Measurements from ENCODE around the gene HELZ2.

HELZ2 gene

DNA sequence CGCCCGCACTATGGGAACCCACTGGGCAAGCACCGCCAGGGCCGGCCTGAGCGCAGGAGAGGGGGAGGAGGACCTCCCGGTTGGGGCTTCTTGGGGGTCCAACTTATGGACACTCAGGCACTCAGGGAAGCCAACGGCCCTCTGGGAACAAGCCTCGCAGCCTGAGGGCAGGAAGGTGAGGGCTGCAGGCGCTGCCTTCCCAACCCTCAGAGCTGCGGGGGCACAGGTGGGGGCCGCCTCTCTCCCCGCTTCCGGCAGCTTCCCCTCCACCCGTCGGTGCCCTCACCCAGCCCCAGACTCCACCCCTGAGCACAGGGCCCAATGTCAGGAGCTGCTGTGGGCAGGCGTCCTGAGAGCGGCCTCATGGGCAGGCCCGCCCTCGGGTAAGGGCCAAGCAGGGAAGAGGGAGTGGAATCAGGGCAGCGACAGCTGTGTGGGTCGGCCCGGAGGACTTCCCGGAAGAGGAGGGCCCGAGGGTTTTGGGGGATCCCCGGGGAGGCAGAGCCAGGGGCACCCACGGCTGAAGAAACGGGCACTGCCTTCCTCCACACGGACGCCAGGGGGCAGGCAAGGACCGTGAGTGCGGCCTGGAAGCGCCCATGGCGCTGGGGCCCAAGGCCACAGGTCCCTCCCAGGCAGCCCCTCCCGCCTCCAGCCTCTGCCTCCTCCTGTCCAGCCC lies 36.4 kb downstream of the HELZ2 start (continued):
- TF ChIP-seq ZNF777 (tag by site-specific recombination; IDR thresholded peaks at IDR 0.05; ENCODE audit: borderline replicate concordance) (peak; percentile 39; the same call in 1 of the 2 replicates), ZNF366 (tag by site-specific recombination; conservative IDR thresholded peaks at IDR 0.05) (no peak), ZNF488 (tag by site-specific recombination; IDR thresholded peaks at IDR 0.05) (no peak), MYNN (tag by site-specific recombination; IDR thresholded peaks at IDR 0.05; ENCODE audit: borderline replicate concordance) (no peak), ZNF24 (tag by site-specific recombination; IDR thresholded peaks at IDR 0.05) (peak; percentile 20; the same call in 1 of the 2 replicates), HOXC10 (CRISPR knock-in tag; IDR thresholded peaks at IDR 0.05) (no peak), CTCF (tag by site-specific recombination; IDR thresholded peaks at IDR 0.05) (peak; percentile 99), ZNF148 (tag by site-specific recombination; IDR thresholded peaks at IDR 0.05; ENCODE audit: borderline replicate concordance) (no peak), ZNF354C (tag by site-specific recombination; IDR thresholded peaks at IDR 0.05; ENCODE audit: borderline replicate concordance, low read depth) (no peak), ZBTB44 (tag by site-specific recombination; IDR thresholded peaks at IDR 0.05) (no peak), ZNF544 (tag by site-specific recombination; IDR thresholded peaks at IDR 0.05) (no peak), ZNF112 (tag by site-specific recombination; IDR thresholded peaks at IDR 0.05) (no peak), KLF8 (tag by site-specific recombination; IDR thresholded peaks at IDR 0.05) (peak; percentile 92), ZNF701 (tag by site-specific recombination; IDR thresholded peaks at IDR 0.05) (no peak), ZNF341 (tag by site-specific recombination; IDR thresholded peaks at IDR 0.05; ENCODE audit: low read depth) (peak; percentile 83), SP3 (tag by site-specific recombination; IDR thresholded peaks at IDR 0.05) (peak; percentile 91), TSHZ1 (tag by site-specific recombination; IDR thresholded peaks at IDR 0.05; ENCODE audit: borderline replicate concordance) (no peak), ZSCAN30 (tag by site-specific recombination; IDR thresholded peaks at IDR 0.05) (peak; percentile 78; the same call in 1 of the 2 replicates), SCRT1 (tag by site-specific recombination; IDR thresholded peaks at IDR 0.05; ENCODE audit: borderline replicate concordance) (peak; percentile 95), HOXA7 (CRISPR knock-in tag; IDR thresholded peaks at IDR 0.05; ENCODE audit: borderline replicate concordance) (no peak), BCL11B (tag by site-specific recombination; IDR thresholded peaks at IDR 0.05; ENCODE audit: low read depth) (no peak), ZNF174 (tag by site-specific recombination; IDR thresholded peaks at IDR 0.05) (no peak), ZNF660 (tag by site-specific recombination; IDR thresholded peaks at IDR 0.05) (no peak), MZF1 (tag by site-specific recombination; IDR thresholded peaks at IDR 0.05; ENCODE audit: borderline replicate concordance) (no peak; the same call in 1 of the 2 replicates)
- TF ChIP-seq, protein P1, sequence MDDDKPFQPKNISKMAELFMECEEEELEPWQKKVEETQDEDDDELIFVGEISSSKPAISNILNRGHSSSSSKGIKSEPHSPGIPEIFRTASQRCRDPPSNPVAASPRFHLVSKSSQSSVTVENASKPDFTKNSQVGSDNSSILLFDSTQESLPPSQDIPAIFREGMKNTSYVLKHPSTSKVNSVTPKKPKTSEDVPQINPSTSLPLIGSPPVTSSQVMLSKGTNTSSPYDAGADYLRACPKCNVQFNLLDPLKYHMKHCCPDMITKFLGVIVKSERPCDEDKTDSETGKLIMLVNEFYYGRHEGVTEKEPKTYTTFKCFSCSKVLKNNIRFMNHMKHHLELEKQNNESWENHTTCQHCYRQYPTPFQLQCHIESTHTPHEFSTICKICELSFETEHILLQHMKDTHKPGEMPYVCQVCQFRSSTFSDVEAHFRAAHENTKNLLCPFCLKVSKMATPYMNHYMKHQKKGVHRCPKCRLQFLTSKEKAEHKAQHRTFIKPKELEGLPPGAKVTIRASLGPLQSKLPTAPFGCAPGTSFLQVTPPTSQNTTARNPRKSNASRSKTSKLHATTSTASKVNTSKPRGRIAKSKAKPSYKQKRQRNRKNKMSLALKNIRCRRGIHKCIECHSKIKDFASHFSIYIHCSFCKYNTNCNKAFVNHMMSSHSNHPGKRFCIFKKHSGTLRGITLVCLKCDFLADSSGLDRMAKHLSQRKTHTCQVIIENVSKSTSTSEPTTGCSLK (tag by site-specific recombination; IDR thresholded peaks at IDR 0.05): no peak

All from HEK293 (cell line).